Right lobe of liver (tissue), 4 donors: ENCODE data around the gene EXOC4.

Experiments
- POLR2A ChIP-seq: fragments of 450-650 bp; IDR thresholded peaks from one replicate; pipeline ENCODE4 v1.6.1; 2017; ENCODE audit warnings: antibody characterized with exemption, mild to moderate bottlenecking
- TF ChIP-seq, protein P1 (sequence below), 4 donors: fragments of 200-600 bp in 3 of 4; fragments of 450-650 bp in 1 of 4; IDR thresholded peaks; one replicate each; pipeline versions ENCODE4 v1.5.1 to v1.8.0; 2016 to 2022; ENCODE audit warnings: antibody characterized with exemption in 4 of 4, mild to moderate bottlenecking in 2 of 4
- donor health status: DM: no; HTN: no; CAD: no.
- donor health status: DM: no; HTN: no; CAD: no.
- donor health status: DM: no; HTN: yes; CAD: no.

DNA sequence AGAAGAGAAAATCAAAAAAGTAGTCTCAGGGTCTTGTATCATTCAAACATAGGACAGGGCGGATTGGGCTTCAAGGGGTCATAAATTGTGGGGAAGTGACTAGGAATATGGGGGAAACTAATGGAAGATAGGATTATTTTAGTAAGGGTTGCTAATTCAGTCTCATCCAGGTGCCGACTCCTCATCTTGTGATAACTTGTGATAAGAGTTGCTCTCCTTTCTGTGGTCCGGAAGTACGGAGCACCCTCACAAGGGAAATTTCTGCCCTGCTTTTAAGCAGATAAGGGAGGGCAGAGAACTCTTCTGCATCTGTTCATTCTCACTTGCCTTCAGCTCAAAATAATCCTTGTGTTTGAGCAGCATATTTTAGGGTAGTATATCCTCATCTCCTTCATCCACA is 437.9 kb downstream of the EXOC4 start:
- TF ChIP-seq, protein P1, sequence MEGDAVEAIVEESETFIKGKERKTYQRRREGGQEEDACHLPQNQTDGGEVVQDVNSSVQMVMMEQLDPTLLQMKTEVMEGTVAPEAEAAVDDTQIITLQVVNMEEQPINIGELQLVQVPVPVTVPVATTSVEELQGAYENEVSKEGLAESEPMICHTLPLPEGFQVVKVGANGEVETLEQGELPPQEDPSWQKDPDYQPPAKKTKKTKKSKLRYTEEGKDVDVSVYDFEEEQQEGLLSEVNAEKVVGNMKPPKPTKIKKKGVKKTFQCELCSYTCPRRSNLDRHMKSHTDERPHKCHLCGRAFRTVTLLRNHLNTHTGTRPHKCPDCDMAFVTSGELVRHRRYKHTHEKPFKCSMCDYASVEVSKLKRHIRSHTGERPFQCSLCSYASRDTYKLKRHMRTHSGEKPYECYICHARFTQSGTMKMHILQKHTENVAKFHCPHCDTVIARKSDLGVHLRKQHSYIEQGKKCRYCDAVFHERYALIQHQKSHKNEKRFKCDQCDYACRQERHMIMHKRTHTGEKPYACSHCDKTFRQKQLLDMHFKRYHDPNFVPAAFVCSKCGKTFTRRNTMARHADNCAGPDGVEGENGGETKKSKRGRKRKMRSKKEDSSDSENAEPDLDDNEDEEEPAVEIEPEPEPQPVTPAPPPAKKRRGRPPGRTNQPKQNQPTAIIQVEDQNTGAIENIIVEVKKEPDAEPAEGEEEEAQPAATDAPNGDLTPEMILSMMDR (IDR thresholded peaks at IDR 0.05), result no peak
- TF ChIP-seq POLR2A, result no peak
